NT2/D1 (cell line): ENCODE results near the gene MYO5B.

ENCODE experiments used
- SUZ12 ChIP-seq: IDR thresholded peaks from 2 replicates; pipeline ENCODE4 v1.6.1; 2011; ENCODE audit not compliant: insufficient read length, insufficient read depth; ENCODE audit errors: extremely low read depth
- YY1 ChIP-seq: IDR thresholded peaks from 2 replicates; pipeline ENCODE4 v1.6.1; 2011; ENCODE audit not compliant: insufficient read length, insufficient read depth
- ZNF274 ChIP-seq: IDR thresholded peaks from 2 replicates; pipeline ENCODE4 v1.6.1; 2011; ENCODE audit warnings: mild to moderate bottlenecking, low read depth, low read length

DNA sequence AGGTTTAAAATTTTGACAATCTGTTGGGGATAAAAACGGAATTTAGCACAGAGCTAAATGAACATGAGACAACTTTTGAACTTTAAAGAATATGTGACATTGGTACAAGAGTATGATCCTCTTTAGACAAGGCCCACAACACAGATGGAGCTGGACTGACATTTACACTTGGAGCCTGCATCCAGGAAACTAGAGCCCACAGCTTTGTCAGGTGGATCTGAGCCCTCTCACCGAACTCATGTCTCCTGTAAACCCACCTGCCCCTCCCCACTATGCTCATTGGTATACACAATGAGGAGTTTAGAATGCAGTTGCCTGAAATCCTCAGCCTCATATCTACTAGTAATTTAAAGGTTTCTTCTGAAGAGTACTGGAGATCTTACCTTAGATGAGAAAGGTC, 359.5 kb downstream of the MYO5B start:
- TF ChIP-seq YY1 (no peak), ZNF274 (no peak), SUZ12 (no peak)
